ENCODE measurements around the gene GOT2.

GOT2 gene

GRCh38 chr16:58730724-58731370 lies 3.3 kb downstream of the GOT2 start:
- DNase-seq (ENCODE audit: low read depth, low spot score), result no peak
- Histone ChIP-seq H3K9ac (ENCODE audit: insufficient read length) (no peak overlapping the region), H3K9me3 (ENCODE audit: low read depth, low read length) (no peaks in the 10 kb centered on the region), H3K4me3 (no peak overlapping the region), H3K36me3 (ENCODE audit: insufficient read depth, low read length) (no peaks in the 10 kb centered on the region), H3K27ac (no peak overlapping the region)
- no peak for TF ChIP-seq EZH2 (IDR thresholded peaks at IDR 0.05)
- TF ChIP-seq POLR2AphosphoS5 (IDR thresholded peaks at IDR 0.05; ENCODE audit: borderline replicate concordance, low read depth, low read length), result no peak
- no peak for TF ChIP-seq FOXP2 (optimal IDR thresholded peaks at IDR 0.05; ENCODE audit: control extremely low read depth, extremely low read length, insufficient read depth)

- Histone ChIP-seq H3K9ac (ENCODE audit: insufficient read length) (no peak overlapping the region), H3K36me3 (ENCODE audit: insufficient read depth, low read length) (no peaks in the 10 kb centered on the region), H3K4me3 (no peak overlapping the region), H3K27ac (no peak overlapping the region), H3K9me3 (ENCODE audit: low read depth, low read length) (no peaks in the 10 kb centered on the region)
- TF ChIP-seq FOXP2 (optimal IDR thresholded peaks at IDR 0.05; ENCODE audit: control extremely low read depth, extremely low read length, insufficient read depth), result no peak
- no peak for TF ChIP-seq EZH2 (IDR thresholded peaks at IDR 0.05)
- no peak for TF ChIP-seq POLR2AphosphoS5 (IDR thresholded peaks at IDR 0.05; ENCODE audit: borderline replicate concordance, low read depth, low read length)
- no peak for DNase-seq (ENCODE audit: low read depth, low spot score)
These were observed 6.1 kb downstream of the GOT2 start for GRCh38 chr16:58727796-58728568.

DNA sequence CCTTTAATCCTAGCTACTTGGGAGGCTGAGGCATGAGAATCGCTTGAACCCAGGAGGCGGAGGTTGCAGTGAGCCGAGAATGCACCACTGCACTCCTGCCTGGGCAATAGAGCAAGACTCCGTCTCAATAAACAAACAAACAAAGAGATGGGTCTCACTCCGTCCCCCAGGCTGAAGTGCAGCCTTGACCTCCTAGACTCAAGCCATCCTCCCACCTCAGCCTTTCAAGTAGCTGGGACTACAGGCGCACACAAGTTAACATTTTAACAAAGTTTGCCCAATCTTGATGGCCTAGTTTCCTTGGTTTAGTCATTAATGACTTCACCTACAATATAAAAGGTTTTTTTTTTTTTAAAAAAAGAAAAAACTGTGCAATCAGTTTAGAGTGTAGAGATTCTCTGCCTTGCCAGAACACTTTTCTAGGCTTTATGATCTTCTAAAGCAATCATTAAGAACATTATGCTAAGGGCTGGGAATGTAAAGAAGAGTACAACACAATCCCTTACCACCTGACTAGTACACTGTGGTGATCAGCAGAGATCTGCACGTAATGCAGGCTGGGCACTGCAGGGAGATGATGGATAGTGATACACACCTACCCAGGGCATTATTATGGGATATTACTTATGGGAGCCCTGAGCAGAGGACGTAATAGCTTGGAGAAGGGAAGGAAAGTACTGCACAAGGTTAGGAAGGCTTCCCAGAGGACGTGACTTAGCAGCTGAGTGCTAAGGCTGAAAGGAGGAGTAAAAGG lies 6.9 kb downstream of the GOT2 start:
- TF ChIP-seq POLR2AphosphoS5 (IDR thresholded peaks at IDR 0.05; ENCODE audit: borderline replicate concordance, low read depth, low read length) (no peak), FOXP2 (optimal IDR thresholded peaks at IDR 0.05; ENCODE audit: control extremely low read depth, extremely low read length, insufficient read depth) (no peak), EZH2 (IDR thresholded peaks at IDR 0.05) (no peak)
- H3K4me3 ChIP-seq, result no peak overlapping the region
- H3K9ac ChIP-seq (ENCODE audit: insufficient read length), result no peak overlapping the region
- H3K27ac ChIP-seq, result no peak overlapping the region
- DNase-seq (ENCODE audit: low read depth, low spot score), result no peak
- no peaks in the 10 kb centered on the region for H3K36me3 ChIP-seq (ENCODE audit: insufficient read depth, low read length)
- H3K9me3 ChIP-seq (ENCODE audit: low read depth, low read length), result no peaks in the 10 kb centered on the region

DNA sequence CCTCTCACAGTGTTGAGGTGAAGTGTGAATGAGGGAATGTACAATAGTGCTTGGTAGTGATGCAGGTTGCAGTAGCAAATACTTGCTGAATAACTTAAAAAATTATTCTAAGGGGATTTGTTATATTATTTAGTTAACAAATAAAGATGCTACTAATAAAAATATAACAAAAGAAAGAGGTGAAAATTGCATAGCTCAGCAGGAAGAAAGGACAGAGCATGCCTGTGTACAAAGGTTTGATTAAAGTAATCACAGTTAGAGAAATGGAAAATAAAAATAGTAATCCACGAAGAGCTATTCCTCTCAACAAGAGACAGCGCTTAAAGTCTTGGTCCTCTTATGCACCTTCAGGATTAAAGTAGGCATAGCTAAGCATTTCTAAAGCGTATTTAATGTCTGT lies 11.0 kb downstream of the GOT2 start:
- Histone ChIP-seq H3K9ac (ENCODE audit: insufficient read length) (no peak overlapping the region), H3K36me3 (ENCODE audit: insufficient read depth, low read length) (no peaks in the 10 kb centered on the region; the same call in 1 of the 2 replicates), H3K9me3 (ENCODE audit: low read depth, low read length) (no peaks in the 10 kb centered on the region), H3K4me3 (no peak overlapping the region), H3K27ac (no peak overlapping the region)
- TF ChIP-seq EZH2 (IDR thresholded peaks at IDR 0.05) (no peak), POLR2AphosphoS5 (IDR thresholded peaks at IDR 0.05; ENCODE audit: borderline replicate concordance, low read depth, low read length) (no peak), FOXP2 (optimal IDR thresholded peaks at IDR 0.05; ENCODE audit: control extremely low read depth, extremely low read length, insufficient read depth) (no peak)
- DNase-seq (ENCODE audit: low read depth, low spot score), result no peak

- H3K9me3 ChIP-seq (ENCODE audit: low read depth, low read length), result no peaks in the 10 kb centered on the region
- no peak overlapping the region for H3K27ac ChIP-seq
- no peak overlapping the region for H3K4me3 ChIP-seq
- TF ChIP-seq EZH2 (IDR thresholded peaks at IDR 0.05) (no peak), FOXP2 (optimal IDR thresholded peaks at IDR 0.05; ENCODE audit: control extremely low read depth, extremely low read length, insufficient read depth) (no peak), POLR2AphosphoS5 (IDR thresholded peaks at IDR 0.05; ENCODE audit: borderline replicate concordance, low read depth, low read length) (no peak)
- peaks cover 5% of the 10 kb centered on the region; the same call in 1 of the 2 replicates for H3K36me3 ChIP-seq (ENCODE audit: insufficient read depth, low read length)
- H3K9ac ChIP-seq (ENCODE audit: insufficient read length), result no peak overlapping the region
- DNase-seq (ENCODE audit: low read depth, low spot score), result no peak
These were observed 16.1 kb downstream of the GOT2 start for GRCh38 chr16:58717994-58718393.

- TF ChIP-seq FOXP2 (optimal IDR thresholded peaks at IDR 0.05; ENCODE audit: control extremely low read depth, extremely low read length, insufficient read depth) (no peak), EZH2 (IDR thresholded peaks at IDR 0.05) (no peak), POLR2AphosphoS5 (IDR thresholded peaks at IDR 0.05; ENCODE audit: borderline replicate concordance, low read depth, low read length) (no peak)
- no peak overlapping the region for H3K9ac ChIP-seq (ENCODE audit: insufficient read length)
- no peaks in the 10 kb centered on the region for H3K9me3 ChIP-seq (ENCODE audit: low read depth, low read length)
- no peak overlapping the region for H3K4me3 ChIP-seq
- no peak for DNase-seq (ENCODE audit: low read depth, low spot score)
- H3K27ac ChIP-seq, result no peak overlapping the region
- peaks cover 5% of the 10 kb centered on the region; the same call in 1 of the 2 replicates for H3K36me3 ChIP-seq (ENCODE audit: insufficient read depth, low read length)
These were observed 17.6 kb downstream of the GOT2 start for GRCh38 chr16:58716468-58716867.

DNA sequence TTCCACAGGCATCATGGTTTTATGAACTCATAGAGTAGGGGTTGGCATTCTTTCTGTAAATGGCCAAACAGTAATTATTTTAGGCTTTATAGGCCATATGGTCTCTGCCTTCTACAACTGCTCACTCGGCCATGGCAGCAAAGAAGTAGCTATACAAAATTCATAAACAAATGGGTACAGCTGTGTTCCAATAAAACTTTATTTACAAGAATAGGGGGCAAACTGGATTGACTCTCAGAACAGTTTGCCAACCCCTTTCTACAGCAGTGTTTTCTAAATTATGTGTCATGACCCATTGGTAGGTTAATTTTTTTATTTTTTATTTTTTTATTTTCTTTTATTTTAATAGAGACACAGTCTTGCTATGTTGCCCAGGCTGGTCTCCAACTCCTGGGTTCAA lies 20.4 kb downstream of the GOT2 start:
- DNase-seq (ENCODE audit: low read depth, low spot score), result no peak
- H3K9me3 ChIP-seq (ENCODE audit: low read depth, low read length), result no peaks in the 10 kb centered on the region
- H3K4me3 ChIP-seq, result no peak overlapping the region
- no peak for TF ChIP-seq FOXP2 (optimal IDR thresholded peaks at IDR 0.05; ENCODE audit: control extremely low read depth, extremely low read length, insufficient read depth)
- no peak for TF ChIP-seq EZH2 (IDR thresholded peaks at IDR 0.05)
- H3K36me3 ChIP-seq (ENCODE audit: insufficient read depth, low read length), result peaks cover 5% of the 10 kb centered on the region; the same call in 1 of the 2 replicates
- H3K27ac ChIP-seq, result no peak overlapping the region
- no peak overlapping the region for H3K9ac ChIP-seq (ENCODE audit: insufficient read length)

DNA sequence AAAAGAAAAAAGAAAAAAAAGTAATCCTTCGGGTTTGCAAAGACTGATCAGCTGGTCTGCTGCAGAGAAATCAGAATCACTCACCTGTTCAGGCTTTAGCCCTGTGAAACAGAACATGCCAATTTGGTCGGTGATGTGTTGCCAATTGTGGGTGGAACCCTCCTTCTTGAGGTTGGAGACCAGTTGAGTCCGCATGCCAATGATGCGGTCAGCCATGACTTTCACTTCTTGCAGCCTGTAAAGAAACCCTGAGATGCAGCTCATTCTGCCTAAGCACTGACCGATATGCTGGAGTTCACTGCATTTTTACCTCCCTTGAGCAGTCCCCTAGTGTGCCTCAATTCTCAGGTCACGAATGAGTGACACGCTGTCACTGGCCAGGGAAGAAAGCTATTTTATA lies 24.8 kb downstream of the GOT2 start:
- Histone ChIP-seq H3K36me3 (ENCODE audit: insufficient read depth, low read length) (no peaks in the 10 kb centered on the region), H3K9me3 (ENCODE audit: low read depth, low read length) (no peaks in the 10 kb centered on the region), H3K27ac (no peak overlapping the region), H3K9ac (ENCODE audit: insufficient read length) (no peak overlapping the region), H3K4me3 (no peak overlapping the region)
- no peak for DNase-seq (ENCODE audit: low read depth, low spot score)
- TF ChIP-seq FOXP2 (optimal IDR thresholded peaks at IDR 0.05; ENCODE audit: control extremely low read depth, extremely low read length, insufficient read depth), result no peak
- no peak for TF ChIP-seq EZH2 (IDR thresholded peaks at IDR 0.05)
- TF ChIP-seq POLR2AphosphoS5 (IDR thresholded peaks at IDR 0.05; ENCODE audit: borderline replicate concordance, low read depth, low read length), result no peak
